AG08395 (cell line): ENCODE results near the gene SLC2A9.
"Not testable (repeated sequence)": the region's sequence is repeated elsewhere in the genome, so short reads cannot be mapped to it uniquely, and the experiment has no call there.

Experiments
- DNase-seq: peaks from one replicate; pipeline ENCODE4 v3.0.0; 2012; ENCODE audit warnings: mixed read lengths, low spot score

SLC2A9 gene

DNA sequence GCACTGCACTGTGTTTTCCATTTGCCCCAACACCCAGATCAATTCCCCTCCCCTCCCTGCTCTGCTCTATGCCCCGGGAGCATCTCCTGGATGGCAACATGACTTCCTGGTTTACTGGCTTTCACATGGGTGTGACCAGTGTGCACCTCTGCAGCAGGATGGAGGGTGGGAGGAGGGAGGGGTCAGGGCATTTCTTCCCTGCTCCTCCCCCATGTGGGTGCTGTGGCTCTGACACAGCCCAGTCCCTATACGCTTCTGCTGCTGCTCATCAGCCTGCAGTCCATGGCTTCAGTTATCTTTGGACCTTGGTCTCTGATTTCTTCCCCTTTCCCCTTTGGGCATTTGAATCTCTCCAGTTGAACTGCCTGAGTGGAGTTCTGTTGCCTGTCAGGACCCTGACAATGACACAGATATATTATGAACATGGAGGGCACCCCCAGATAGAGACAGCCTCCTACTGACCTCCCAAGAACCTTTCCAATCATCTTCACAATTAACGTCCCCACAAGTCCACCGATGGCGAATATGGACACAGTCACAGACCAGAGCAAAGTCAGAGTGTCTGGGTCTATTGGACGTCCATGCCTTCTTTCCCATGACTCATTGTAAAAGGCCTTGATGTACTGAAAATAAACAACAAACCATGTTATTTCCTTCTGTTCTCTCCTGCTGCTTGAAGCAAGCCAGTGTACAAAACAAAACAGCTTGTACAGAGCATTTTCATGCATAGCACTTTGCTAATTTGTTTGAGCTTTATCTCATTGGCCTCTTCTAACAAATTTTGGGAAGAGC lies 24.8 kb downstream of the SLC2A9 start:
- peak; percentile 50 for DNase-seq

DNA sequence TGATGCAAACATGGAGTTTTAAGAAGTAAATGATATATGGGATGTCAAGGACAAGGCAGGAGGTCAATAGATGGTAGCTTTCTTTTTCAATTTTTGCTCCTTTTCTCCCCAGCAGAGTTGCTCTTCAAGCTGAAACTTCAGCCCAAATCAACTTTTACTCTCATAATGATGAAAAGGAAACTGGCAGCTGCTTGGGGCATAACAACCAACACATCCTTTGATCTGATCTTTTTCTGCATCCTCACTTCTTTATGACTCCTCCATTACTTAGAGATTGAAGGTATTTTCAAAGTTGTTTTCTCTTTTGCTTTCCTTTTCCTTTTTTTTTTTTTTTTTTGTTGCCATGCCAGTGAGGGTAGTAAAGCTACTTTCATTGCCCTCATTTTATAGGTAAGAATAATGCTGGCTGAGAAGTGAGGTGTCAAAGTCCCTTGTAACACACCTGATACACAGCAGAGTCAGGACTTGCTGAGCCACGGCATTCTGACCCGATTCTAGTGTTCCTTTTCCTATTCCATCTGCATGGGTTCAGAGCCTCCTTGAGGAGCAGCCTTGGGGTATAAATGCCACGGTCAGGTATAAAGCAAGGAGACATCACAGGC lies 26.9 kb downstream of the SLC2A9 start:
- DNase-seq = no peak

DNA sequence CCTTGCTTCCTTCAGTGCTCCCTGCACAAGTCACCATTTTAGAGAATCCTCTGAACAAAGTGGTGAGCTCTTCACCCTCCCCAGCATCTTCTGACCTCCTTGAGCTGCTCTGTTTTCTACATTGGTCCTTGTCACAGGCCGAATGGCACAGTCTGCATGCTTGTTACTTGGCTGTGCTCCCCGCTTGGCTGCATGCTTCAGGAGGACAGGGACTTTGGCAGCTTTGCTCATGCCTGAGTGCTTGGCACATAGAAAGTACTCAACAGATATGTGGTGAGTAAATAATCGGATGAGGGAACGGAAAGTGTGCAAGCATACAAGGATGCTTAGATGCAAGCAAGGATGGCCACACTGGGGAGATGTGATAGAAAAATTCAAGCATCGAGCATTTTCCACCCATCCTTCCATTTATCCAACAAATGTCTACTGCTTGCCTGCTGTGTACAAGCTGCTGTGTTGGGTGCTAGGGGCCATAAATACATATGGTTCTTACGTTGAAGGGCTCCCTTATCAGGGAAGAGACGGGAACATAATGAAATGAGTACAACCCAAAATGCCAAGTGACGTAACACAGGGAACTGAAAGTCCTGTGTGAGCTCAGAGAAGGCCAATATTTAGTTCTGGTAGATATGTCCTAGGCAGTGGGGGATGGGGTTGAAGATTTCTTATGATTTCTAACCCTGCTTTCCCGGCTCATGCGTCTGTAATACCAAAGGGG lies 31.2 kb downstream of the SLC2A9 start:
- no peak for DNase-seq

DNA sequence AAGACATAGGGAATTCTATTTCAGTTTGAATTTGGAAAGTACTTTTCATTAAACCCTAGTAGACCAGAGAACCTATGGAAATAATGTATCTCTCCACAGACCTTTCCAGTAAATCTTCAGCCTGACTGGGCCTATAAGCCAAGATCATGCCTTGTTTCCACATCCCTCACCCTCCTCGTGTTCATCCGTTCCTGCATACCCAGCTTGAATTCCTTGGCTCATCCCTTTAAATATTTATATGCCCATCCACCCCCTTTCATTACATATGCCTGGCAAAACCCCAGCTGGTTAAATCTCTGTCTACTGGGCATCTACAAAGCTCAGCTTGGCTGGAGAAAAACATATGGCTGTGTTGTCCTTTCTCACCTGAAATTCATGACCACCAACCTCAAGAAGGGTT lies 32.4 kb downstream of the SLC2A9 start:
- DNase-seq = no peak

DNA sequence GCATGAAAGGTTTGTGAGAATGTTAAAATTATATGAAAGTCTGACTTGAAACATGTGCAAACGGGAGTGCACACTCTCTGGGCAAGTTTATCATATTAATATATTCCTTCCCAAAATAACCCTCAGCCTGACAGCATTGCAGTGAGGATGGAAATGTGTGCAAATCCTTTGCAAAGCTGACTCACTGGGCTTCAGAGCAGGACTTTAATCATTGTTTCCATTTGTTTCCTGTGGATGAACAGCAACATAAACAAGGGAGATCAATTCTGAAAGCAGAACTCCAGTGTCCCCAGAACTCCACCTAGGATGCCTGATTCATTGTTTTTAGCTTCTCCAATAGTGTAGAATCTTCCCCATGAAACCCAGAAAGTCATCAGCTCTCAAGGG lies 32.9 kb downstream of the SLC2A9 start:
- peak; percentile 31 for DNase-seq

DNA sequence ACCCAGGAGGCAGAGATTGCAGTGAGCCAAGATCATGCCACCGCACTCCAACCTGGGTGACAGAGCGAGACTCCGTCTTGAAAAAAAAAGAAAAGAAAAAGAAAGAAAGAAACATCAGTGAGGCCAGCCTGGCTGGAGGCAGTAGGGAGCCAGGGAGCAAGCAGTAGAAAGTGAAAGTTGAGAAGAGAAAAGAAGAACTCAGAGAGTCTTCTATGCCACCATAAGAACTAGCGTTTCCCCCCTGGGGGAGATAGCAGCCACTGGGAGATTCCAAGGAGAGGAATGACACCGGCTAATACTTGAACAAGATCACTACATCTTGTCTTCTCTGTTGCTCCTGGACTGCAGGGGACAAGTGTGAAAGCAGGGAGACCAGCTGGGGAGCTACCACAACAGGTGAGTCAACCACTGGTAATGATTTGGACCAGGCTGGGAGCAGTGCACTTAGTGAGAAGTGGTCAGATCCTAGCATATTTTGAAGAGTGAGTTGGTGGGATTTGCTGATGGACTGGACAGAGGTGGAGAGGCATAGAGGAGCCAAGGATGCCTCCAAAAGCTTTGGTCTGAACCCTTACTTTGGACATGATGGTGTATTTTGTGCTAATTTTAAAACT lies 33.4 kb downstream of the SLC2A9 start:
- DNase-seq = no peak

DNA sequence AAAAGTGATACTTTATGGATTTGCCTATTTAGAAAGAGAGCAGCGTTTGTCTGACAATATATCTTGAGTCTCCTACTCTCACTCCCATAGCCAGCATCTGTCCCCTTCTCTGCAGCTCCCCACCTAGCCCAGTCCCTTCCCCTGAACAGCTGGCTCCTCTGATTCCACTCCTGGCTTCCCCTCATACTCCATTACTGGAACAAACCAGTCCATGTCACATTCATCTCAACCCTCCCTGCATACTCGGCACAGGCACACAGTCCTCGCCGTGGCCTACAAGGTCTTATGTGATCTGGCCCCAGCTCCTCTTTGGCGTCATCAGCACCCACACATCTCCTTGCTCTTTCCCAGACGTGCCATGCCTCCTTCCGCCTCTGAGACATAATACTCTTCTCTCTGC lies 36.7 kb downstream of the SLC2A9 start:
- no peak for DNase-seq

DNA sequence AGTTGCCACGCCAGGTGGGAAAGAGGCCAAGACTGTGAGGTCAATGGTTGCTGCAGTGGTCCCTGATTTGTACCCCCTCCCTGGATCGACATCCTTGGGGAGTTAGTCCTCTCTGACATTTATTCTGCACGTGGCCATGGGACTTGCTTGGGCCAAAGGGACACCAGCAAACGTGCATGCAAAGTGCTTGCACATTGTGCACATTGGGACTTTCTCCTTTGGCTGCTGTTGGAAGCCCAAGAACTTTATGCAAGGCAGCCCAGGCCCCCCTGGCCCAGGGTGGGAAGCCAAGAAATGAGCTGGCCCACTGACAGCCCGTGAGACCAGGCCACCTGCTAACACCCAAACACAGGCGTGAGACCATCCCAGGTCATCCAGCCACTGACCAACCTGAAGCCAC lies 38.1 kb downstream of the SLC2A9 start:
- DNase-seq = no peak

DNA sequence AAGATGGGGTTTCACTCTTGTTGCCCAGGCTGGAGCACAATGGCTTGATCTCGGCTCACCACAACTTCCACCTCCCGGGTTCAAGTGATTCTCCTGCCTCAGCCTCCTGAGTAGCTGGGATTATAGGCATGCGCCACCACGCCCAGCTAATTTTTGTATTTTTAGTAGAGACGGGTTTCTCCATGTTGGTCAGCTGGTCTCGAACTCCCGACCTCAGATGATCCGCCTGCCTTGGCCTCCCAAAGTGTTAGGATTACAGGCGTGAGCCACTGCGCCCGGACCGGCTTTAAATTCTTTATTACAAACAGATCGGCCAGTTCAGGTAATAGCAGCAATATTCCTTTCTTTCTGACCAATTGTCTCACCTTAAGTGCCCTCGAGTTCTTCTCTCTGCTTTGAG lies 39.4 kb downstream of the SLC2A9 start:
- not testable (repeated sequence) for DNase-seq

DNA sequence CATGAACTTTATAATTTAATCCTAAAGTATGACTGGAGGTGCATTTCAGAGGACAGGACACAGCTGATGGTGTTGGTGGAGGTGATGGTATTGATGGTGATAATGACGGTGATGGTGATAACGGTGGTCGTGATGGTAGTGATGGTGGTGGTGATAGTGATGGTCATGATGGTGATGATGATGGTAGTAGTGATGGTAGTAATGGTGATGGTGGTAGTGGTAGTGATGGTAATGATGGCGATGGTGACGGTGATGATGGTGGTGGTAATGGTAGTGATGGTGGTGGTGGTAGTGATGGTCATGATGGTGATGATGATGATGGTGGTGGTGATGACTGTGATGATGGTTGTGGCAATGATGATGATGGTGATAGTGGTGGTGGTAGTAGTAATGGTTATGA lies 40.4 kb downstream of the SLC2A9 start:
- no peak for DNase-seq

DNA sequence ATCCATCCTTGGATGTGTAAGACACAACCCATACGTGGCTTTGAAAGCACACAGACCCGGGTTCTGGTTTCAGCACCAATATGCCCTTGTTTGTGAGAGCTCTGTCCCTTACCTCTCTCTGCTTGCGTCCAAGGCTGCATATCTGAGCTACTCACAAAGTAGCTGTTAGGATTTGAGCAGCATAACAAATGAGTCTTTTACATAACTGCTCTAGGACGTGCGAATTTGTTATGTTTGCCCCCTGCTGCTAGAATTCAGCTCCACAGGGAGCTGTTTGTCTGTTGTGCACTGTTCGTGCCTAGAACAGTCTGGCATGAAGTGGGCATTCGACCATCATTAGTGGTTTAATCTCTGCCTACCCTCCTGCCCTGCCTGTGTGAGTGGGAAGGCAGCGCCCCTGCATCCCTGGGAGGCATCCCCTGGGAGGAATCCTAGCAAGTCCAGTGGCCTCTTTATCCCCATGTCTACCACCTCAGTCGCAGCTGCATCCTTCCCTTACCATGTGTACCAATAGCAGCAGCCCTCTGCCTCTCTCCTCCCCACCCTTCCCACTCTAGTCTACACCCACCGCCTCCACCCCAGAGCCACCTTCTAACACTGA lies 42.1 kb downstream of the SLC2A9 start:
- no peak for DNase-seq

DNA sequence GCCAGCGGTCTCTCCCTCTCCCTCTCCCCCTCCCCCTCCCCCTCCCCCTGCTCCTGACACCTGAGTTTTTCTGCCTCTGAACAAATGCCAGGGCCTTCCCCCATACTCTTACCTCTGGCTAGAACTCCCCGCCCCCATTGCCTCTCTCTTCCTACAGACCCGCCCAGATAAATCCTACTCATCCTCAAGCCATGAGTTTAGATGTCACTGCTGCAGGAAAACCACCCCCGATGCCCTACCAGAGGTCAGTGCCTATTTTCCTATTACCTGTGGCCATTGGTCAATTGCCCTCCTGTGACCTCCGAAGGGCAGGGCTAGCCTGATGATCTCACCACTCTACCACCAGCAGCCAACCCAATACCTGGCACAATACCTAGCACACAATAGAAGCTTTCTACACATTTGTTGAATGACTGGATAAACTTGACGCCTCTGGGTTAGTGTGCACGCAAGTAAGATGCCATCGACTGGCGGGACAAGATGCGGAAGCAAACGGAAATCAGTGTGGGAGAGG lies 43.7 kb downstream of the SLC2A9 start:
- DNase-seq = no peak

DNA sequence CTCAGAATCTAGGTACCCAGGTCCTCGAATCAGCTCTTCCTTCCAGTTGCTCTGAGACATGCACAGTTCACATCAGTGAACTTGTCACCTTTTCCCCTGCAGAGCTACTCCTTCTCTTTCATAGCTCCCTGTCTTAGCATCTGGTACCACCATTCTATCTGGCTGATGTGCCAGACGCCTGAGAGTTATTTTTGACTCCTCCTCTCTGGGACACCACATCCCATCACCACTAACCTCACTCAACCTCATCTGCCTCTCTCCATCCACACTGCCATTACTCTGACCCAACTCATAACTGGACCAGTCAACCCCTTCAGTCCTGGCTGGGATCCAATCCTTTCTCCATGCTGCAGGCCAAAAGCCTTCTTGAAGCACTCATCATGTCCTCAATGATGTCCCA lies 44.5 kb downstream of the SLC2A9 start:
- DNase-seq = no peak

DNA sequence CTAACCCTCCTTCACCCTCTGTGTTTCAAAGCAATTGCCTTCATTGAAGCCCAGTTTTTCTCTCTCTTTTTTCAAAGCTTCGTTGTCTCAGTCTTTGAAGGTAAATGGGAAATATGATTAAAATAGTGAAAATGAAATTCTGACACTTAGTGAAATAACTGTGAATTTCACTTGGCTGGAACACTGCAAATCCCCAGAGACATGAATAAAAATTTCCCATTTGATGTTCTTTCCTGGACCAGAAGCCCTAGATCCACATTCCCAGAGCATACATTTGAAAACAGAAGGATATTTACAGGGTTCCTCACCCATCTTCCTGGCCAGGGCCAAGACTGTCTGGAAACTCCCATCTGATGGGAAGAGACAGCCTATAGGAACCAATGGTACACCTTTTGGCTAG lies 45.0 kb downstream of the SLC2A9 start:
- no peak for DNase-seq

DNA sequence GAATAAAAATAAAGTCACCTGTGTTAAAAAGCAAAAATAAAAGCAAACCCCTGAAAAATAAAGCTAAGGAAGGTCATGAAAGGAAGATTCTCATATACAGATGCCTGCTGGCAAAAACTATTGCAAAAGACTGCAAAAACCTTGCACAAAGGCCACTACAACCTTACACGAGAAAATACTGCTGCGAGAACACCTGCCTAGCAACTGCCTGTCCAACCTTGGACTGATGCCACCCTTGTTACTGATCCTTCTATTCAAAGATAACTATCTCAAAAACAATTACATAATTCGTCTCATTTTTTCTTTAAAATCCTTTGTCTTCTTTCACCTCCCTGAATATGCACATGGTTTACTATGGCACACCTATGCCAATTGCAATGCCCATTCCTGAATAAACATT lies 49.6 kb downstream of the SLC2A9 start:
- DNase-seq = no peak

DNA sequence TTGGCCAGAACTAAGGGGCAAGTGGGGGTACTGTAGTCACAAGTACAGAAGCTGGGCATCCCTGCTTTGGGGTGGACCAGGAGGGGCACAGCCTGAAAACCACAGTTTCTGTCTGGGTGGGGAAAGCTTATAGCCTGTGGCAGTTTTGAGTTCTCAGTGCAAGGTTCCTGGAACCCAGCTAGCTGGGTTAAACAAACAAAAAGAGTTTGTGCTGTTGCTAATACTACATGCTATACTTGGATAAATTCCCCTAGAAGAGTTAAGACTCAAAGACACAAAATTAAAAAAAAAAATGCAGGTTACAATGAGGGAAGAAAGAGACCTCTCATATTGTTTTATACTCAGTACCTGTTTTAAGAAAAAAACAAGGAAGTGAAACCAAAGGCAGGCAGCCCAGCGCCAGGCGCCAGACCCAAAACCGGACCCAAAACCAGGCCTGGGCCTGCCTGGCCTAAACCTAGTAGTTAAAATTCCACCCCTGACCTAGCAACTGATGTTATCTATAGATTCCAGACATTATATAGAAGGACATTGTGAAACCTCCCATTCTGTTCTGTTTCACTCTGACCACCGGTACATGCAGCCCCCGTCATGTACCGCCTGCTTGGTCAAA lies 50.8 kb downstream of the SLC2A9 start:
- DNase-seq = no peak

DNA sequence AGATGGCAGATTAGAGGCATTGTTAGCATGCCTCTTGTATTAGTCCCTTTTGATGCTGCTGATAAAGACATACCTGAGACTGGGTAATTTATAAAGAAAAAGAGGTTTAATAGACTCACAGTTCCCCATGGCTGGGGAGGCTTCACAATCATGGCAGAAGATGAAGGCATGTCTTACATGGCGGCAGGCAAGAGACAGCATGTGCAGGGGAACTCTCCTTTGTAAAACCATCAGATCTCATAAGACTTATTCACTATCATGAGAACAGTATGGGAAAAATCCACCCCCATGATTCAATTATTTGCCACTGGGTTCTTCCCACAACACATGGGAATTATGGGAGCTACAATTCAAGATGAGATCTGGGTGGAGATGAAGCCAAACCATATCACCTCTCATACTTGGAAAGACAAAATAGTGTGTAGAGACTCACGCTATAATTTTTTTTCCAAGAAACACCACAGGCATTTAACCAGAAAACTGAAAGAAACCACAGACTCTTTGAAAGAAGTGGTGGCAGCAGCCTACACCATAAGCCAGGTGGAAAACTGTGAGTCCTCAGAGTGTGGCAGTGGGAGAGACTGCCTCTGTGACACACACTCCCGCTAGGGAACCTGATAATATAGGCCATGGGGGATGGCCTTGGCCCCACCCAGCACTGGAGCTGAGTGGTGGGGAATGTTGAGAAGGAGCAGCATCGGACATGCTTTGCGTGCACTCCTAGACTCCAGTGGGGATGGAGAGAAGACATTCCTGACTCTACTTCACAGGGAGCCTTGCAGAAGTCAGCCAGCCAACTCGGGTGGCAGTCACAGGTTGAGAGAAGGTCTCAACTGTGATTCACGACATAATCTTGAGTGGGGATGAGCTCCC lies 51.5 kb downstream of the SLC2A9 start:
- DNase-seq = no peak

DNA sequence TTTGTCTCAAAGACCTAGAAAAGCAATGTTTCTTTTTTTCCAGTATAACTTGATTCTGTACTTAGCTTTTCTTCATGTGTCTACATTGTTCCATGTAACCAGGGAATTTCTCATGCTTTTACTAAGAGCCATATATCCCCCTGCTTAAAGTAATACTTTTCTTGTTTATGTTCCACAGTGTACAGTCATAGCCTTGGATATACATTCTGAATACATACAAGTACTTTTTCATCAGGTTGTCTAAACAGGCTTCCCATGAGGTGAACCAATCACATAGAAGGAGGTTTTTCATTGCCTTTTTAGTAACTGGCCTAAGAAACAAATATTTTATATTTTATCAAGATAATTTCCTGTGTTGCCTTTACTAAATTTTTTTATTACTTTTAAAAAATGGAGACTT lies 52.8 kb downstream of the SLC2A9 start:
- DNase-seq = no peak

DNA sequence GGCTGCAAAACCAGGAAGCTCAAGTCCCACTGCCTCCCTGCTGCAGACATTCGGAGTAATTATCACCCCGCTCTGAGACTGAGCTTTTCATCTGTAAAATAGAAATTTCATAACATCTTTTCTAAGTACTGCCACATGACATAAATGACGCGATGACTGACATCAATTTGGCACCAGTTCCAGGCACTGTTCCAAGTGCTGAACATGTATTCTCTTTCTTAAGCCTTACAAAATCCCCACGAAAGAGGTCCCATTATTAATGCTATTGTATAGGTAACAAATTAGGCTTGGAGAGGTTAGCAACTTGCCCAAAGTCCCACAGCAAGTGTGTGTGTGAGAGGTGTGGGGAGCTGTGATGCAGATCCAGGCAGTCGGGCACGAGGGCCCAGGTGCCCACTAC lies 56.4 kb downstream of the SLC2A9 start:
- no peak for DNase-seq

DNA sequence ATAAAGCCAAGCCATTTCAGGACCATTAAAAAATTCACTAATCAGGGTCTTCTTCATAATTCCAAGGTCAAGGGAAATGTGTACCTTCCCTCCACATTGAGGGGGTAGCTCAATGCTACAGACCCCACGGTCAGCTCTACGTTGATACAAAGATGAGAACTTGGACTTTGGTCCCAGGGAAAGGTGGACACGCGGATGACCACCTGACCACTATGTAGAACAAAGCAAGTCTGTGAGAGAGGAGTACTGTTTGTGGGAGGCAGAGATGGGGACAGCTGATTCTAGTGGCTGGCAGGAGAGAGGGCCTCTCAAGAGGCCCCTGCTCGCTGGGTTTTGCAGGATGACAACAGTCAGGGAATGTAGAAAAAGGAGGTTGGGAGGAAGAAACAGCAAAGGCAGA lies 58.0 kb downstream of the SLC2A9 start:
- no peak for DNase-seq
